OCI-LY3 (cell line): ENCODE data around the gene ADCY4.

ENCODE experiments used
- H2AFZ ChIP-seq: fragments of 200-600, 300-600 bp; shearing (Covaris generic); 2 replicates; pipeline ENCODE4 v1.6.0; 2014; ENCODE audit warnings: antibody characterized with exemption, low read depth, low read length
- H3K27ac ChIP-seq: fragments of 200-600, 300-600 bp; sonication (generic); 2 replicates; pipeline ENCODE4 v1.5.1; 2014; ENCODE audit warnings: mild to moderate bottlenecking, low read length, moderate library complexity, mixed read lengths
- H3K27me3 ChIP-seq: fragments of 200-600, 300-600 bp; sonication (generic); 2 replicates; pipeline ENCODE4 v1.6.1; 2014; ENCODE audit warnings: low read depth, low read length, mixed read lengths
- H3K36me3 ChIP-seq: fragments of 200-600, 300-600 bp; sonication (generic); replicated peaks from 2 replicates; pipeline ENCODE3; 2014; ENCODE audit warnings: low read depth, low read length, mixed read lengths
- H3K4me1 ChIP-seq: fragments of 300-600, 200-600 bp; sonication (generic); 2 replicates; pipeline ENCODE4 v1.6.1; 2014; ENCODE audit warnings: low read length, mixed read lengths
- H3K4me2 ChIP-seq: fragments of 200-600, 300-600 bp; sonication (generic); 2 replicates; pipeline ENCODE4 v1.6.1; 2014; ENCODE audit warnings: low read length, mixed read lengths
- H3K4me3 ChIP-seq: fragments of 300-600, 200-600 bp; sonication (generic); 2 replicates; pipeline ENCODE4 v1.5.1; 2014; ENCODE audit warnings: antibody characterized with exemption, mild to moderate bottlenecking, low read length, moderate library complexity
- H3K79me2 ChIP-seq: fragments of 300-600, 200-600 bp; shearing (Covaris generic); 2 replicates; pipeline ENCODE4 v1.6.1; 2014; ENCODE audit warnings: mild to moderate bottlenecking, low read length, mixed read lengths
- H3K9ac ChIP-seq: fragments of 300-600, 200-600 bp; shearing (Covaris generic); 2 replicates; pipeline ENCODE4 v1.6.0; 2014; ENCODE audit warnings: mild to moderate bottlenecking, low read length, moderate library complexity
- H3K9me3 ChIP-seq: fragments of 200-600, 300-600 bp; shearing (Covaris generic); 2 replicates; pipeline ENCODE4 v1.6.1; 2014; ENCODE audit warnings: low read length, mixed read lengths; ENCODE audit not compliant: insufficient read depth
- H4K20me1 ChIP-seq: fragments of 200-600, 300-600 bp; sonication (generic); 2 replicates; pipeline ENCODE4 v1.6.1; 2016; ENCODE audit warnings: low read length, mixed read lengths; ENCODE audit not compliant: insufficient read depth
- CTCF ChIP-seq: fragments of 200-600, 300-600 bp; sonication (generic); IDR thresholded peaks from 2 replicates; pipeline ENCODE4 v1.5.1; 2014; ENCODE audit warnings: antibody characterized with exemption, low read length, low read depth
- EZH2phosphoT487 ChIP-seq: fragments of 200-600 bp; shearing (Covaris generic); IDR thresholded peaks from 2 replicates; pipeline ENCODE4 v1.6.1; 2018; ENCODE audit warnings: antibody characterized with exemption, mixed run types, low read depth

The ADCY4 gene

GRCh38 chr14:24313913-24314312, 21.0 kb downstream of the ADCY4 start:
- Histone ChIP-seq H3K4me3 (no peak overlapping the region), H3K9ac (no peak overlapping the region), H2AFZ (no peak overlapping the region), H3K27me3 (no peaks in the 10 kb centered on the region), H3K79me2 (no peaks in the 10 kb centered on the region), H3K4me2 (no peak overlapping the region), H4K20me1 (no peaks in the 10 kb centered on the region), H3K36me3 (no peaks in the 10 kb centered on the region), H3K27ac (no peak overlapping the region), H3K9me3 (no peaks in the 10 kb centered on the region), H3K4me1 (no peaks in the 10 kb centered on the region)
- TF ChIP-seq EZH2phosphoT487: no peak
- no peak for TF ChIP-seq CTCF

- Histone ChIP-seq H3K4me1 (peaks cover under 1% of the 10 kb centered on the region), H3K36me3 (peaks cover 4% of the 10 kb centered on the region), H3K9me3 (no peaks in the 10 kb centered on the region), H3K9ac (no peak overlapping the region), H3K4me2 (no peak overlapping the region), H3K27me3 (no peaks in the 10 kb centered on the region), H3K27ac (no peak overlapping the region), H3K4me3 (no peak overlapping the region), H2AFZ (no peak overlapping the region), H4K20me1 (no peaks in the 10 kb centered on the region), H3K79me2 (no peaks in the 10 kb centered on the region)
- no peak for TF ChIP-seq EZH2phosphoT487
- TF ChIP-seq CTCF: no peak
These were observed 21.9 kb downstream of the ADCY4 start for GRCh38 chr14:24312736-24313507.

- Histone ChIP-seq H3K4me2 (no peak overlapping the region), H2AFZ (no peak overlapping the region), H3K4me3 (no peak overlapping the region), H3K27ac (no peak overlapping the region), H3K36me3 (peaks cover 11% of the 10 kb centered on the region), H3K79me2 (no peaks in the 10 kb centered on the region), H3K27me3 (no peaks in the 10 kb centered on the region), H3K9me3 (no peaks in the 10 kb centered on the region), H3K9ac (no peak overlapping the region), H4K20me1 (no peaks in the 10 kb centered on the region), H3K4me1 (peaks cover 4% of the 10 kb centered on the region)
- TF ChIP-seq EZH2phosphoT487: no peak
- no peak for TF ChIP-seq CTCF
These were observed 22.8 kb downstream of the ADCY4 start for GRCh38 chr14:24311837-24312615.
